ENCODE data around the gene EFNA1.
"Not testable (repeated sequence)": the region's sequence is repeated elsewhere in the genome, so short reads cannot be mapped to it uniquely, and the experiment has no call there.

Gene EFNA1

GRCh38 chr1:155160128-155160527, 32.5 kb downstream of the EFNA1 start:
- DNase-seq = no peak

DNA sequence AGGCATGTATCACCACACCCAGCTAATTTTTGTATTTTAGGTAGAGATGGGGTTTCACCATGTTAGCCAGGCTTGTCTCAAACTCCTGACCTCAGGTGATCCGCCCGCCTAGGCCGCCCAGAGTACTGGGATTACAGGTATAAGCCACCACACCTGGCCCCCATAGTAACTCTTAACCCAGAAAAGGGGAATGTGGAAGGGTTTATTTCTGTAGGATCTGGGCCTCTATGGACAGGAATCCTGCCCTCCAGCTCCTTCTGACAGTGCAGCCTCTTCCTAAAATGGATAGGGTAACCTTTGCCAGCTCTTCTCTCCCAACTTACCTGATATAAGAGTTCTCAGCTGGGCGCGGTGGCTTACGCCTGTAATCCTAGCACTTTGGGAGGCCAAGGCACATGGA, 35.0 kb downstream of the EFNA1 start:
- not testable (repeated sequence) for DNase-seq

- DNase-seq = not testable (repeated sequence)
Measured at GRCh38 chr1:155163785-155164184, 36.1 kb downstream of the EFNA1 start.

DNA sequence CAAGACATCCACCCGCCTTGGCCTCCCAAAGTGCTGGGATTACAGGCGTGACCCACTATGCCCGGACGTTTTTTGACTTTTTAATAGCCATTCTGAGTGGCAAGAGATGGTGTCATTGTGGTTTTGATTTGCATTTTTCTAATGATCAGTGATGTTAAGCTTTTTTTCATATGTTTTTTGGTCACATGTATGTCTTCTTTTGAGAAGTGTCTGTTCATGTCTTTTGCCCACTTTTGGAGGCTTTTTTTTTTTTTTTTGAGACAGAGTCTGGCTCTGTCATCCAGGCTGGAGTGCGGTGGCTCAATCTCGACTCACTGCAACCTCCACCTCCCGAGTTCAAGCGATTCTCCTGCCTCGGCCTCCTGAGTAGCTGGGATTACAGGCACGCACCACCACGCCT, 36.9 kb downstream of the EFNA1 start:
- not testable (repeated sequence) for DNase-seq

GRCh38 chr1:155166051-155166470, 38.4 kb downstream of the EFNA1 start:
- no peak for DNase-seq

GRCh38 chr1:155166471-155167165, 38.9 kb downstream of the EFNA1 start:
- no peak for DNase-seq

- DNase-seq = peak; percentile 89
Measured at GRCh38 chr1:155167166-155168104, 39.8 kb downstream of the EFNA1 start.

DNA sequence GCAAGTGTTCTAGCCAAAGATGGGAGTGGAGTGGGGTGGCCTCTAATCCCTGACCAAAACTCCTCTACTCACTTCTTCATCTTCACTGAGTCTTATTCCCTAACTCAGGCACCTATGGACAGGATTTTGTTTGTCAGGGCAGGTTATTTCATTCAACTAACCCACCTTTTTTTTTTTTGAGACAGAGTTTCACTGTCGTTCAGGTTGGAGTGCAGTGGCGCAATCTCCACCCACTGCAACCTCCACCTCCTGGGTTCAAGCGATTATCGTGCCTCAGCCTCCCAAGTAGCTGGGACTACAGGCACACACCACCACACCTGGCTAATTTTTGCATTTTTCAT, 40.4 kb downstream of the EFNA1 start:
- not testable (repeated sequence) for DNase-seq

GRCh38 chr1:155168456-155169210, 41.0 kb downstream of the EFNA1 start:
- DNase-seq = no peak

GRCh38 chr1:155169541-155169940, 41.9 kb downstream of the EFNA1 start:
- no peak for DNase-seq

GRCh38 chr1:155170101-155170785, 42.6 kb downstream of the EFNA1 start:
- DNase-seq = no peak

GRCh38 chr1:155170806-155171205, 43.1 kb downstream of the EFNA1 start:
- no peak for DNase-seq

- no peak for DNase-seq
Measured at GRCh38 chr1:155171836-155172731, 44.4 kb downstream of the EFNA1 start.

DNA sequence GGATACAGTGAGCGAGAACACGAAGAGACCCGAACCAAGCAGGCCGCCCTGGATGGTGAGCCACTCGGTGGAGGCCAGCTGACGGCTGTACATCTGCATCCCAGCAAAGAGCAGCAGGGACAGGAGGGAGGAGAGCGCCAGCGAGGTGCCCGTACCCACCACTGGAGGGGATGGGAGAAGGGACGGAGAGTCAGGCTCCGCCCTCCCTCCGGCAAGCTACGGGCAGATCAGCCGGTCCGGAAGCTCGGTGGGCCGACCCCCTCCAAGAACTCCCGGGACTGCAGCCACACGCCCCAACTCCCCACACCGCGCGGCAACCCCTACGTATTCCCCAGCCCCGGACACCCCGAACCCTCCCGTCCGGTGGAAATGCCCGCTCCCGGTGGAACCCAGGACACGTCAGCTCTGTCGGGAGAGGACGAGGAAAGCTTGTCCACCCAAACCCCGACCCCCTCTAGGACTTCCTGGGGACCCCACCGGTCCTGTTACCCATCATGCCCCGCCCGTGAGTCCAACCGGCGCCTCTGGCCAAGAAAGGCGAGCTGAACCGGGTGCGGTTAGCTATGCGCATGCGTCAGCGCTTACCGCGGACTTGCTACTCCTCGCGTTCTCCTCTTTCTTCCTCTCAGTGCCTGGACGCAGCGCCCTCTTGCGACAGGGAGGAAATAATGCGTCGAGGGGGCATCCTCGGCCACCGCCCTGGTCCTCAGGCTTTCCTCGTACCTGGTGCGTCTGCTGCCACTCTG, 45.2 kb downstream of the EFNA1 start, which contains the start of gene KRTCAP2:
KRTCAP2 (minus strand) TSS at position 573 of the 746 bp plus-strand sequence; CDS start at position 493, 80 bp downstream.
- DNase-seq = peak; percentile 98

- peak; percentile 86 for DNase-seq
Measured at GRCh38 chr1:155173478-155174323, 46.0 kb downstream of the EFNA1 start, which contains the start of gene TRIM46. Gene TRIM46 (plus strand): TSS chr1:155173849. CDS start chr1:155173967, 118 bp downstream.

- DNase-seq = peak; percentile 67
Measured at GRCh38 chr1:155174324-155175280, 46.9 kb downstream of the EFNA1 start.

DNA sequence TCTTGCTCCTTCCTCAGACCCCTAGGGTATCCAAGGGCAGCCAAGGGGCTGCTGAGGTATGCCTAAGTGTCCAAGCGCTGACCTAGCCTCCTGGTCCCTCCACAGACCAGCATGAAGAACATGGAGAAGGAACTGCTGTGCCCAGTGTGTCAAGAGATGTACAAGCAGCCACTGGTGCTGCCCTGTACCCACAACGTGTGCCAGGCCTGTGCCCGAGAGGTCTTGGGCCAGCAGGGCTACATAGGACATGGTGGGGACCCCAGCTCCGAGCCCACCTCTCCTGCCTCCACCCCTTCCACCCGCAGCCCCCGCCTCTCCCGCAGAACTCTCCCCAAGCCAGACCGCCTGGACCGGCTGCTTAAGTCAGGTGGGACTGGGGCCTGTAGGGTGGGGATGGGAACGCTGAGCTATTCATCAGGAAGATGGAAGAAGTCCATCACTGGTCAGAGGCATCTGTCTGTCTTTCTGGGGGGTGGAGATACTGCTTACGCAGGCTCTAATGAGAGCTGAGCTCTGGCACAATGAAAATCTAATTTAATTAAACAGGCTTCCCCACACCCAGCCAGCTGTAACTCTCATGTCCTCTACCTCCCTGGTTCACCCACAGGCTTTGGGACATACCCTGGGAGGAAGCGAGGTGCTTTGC, 47.7 kb downstream of the EFNA1 start:
- DNase-seq = no peak

DNA sequence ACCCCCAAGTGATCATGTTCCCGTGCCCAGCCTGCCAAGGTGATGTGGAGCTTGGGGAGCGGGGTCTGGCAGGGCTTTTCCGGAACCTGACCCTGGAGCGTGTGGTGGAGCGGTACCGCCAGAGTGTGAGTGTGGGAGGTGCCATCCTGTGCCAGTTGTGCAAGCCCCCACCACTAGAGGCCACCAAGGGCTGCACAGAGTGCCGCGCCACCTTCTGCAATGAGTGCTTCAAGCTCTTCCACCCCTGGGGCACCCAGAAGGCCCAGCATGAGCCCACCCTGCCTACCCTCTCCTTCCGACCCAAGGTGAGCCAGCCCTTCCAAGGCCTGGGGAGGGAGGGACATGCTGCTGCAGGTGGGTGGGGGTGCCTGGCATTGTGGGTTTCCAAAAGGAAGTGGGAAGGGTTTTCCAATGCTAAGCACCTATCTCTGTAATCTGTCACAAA, 48.3 kb downstream of the EFNA1 start:
- peak; percentile 52 for DNase-seq
